H1 (cell line): ENCODE results near the gene STARD13. TPM values are rescaled to one million over a fixed set of nuclear protein-coding genes. Genes with fewer than 3 reads are reported as not detected.

Experiments
- CHD7 ChIP-seq: fragments of 300-600 bp; sonication (generic); IDR thresholded peaks from 2 replicates; pipeline ENCODE4 v1.7.1; 2012; ENCODE audit warnings: low read length, moderate library complexity, mild to moderate bottlenecking, inconsistent platforms; ENCODE audit not compliant: insufficient replicate concordance
- POLR2A ChIP-seq, 2 experiments: IDR thresholded peaks; 1 replicate in 1 of 2; 2 replicates in 1 of 2; pipeline ENCODE4 v1.6.1; 2011; ENCODE audit warnings: low read depth in 2 of 2, low read length in 2 of 2, mild to moderate bottlenecking in 2 of 2; ENCODE audit errors: control extremely low read depth in 1 of 2
- RBBP5 ChIP-seq: IDR thresholded peaks from 2 replicates; pipeline ENCODE4 v1.7.1; 2012; ENCODE audit warnings: low read depth, mild to moderate bottlenecking, inconsistent platforms, low read length, moderate library complexity, borderline replicate concordance
- SIX5 ChIP-seq: IDR thresholded peaks from 2 replicates; pipeline ENCODE4 v1.6.1; 2011; ENCODE audit warnings: mild to moderate bottlenecking, low read depth, low read length
- polyA plus RNA-seq, 7 experiments: library from polyadenylated mRNA; depleted of rRNA in 3 of 7; stranded (reverse) in 5 of 7; unstranded in 2 of 7; fragments of >200 nt in 5 of 7; fragments of 200-250 nt in 2 of 7; gene quantifications; 1 replicate in 5 of 7; 2 replicates in 1 of 7; 4 replicates in 1 of 7; pipeline versions ENCODE4 v1.2.1 to v1.2.3, GENCODE V29; 2011 to 2013; ENCODE audit warnings: missing spikeins in 2 of 7, mixed read lengths in 2 of 7
- total RNA-seq: library from RNA; stranded (reverse); fragmentation: NEBNext Ultra II Directional; extraction: Animal tissue kit (Norgen Biotek cat#: 25700); gene quantifications from 2 replicates; pipeline ENCODE4 v1.2.1, GENCODE V29; 2021

The STARD13 gene
- total and polyA plus RNA-seq, 2 of the 8 experiments (the other 6 are each of a cell fraction or from before 2014, with no cell fraction given): 0.82 to 2.9 TPM

- TF ChIP-seq CHD7 (no peak), SIX5 (no peak), RBBP5 (no peak), POLR2A (IDR thresholded peaks at IDR 0.05; ENCODE audit: control extremely low read depth in 1 of 2, low read depth in 2 of 2, low read length in 2 of 2) (no peak)
Measured at GRCh38 chr13:33150662-33151061, 134.9 kb downstream of the STARD13 start (continued).
